ENCODE results near the gene DCAF8L1.
"Not testable (repeated sequence)": the region's sequence is repeated elsewhere in the genome, so short reads cannot be mapped to it uniquely, and the experiment has no call there.

The DCAF8L1 gene

DNA sequence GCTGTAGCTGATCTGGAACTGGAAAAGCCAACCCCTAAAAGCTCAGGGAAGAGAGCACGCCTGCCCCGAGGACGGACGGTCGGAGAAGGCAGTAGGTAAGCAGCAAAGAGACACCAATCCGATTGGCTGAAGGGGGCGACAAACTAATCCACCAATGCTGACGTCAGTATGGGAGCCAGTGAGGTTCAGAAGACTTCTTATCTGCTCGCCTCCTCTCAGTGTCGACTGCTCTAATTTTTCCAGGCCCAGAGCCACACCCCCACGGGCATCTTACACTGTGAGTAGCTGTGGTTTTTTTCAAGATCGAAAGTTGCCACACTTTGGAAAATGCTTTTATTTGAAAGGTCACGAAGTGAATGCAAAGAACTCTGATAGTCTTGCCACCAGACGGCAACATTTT, at the start of gene DCAF8L1:
Gene DCAF8L1 (minus strand): TSS at position 101 of the 400 bp plus-strand sequence. CDS start 115 bp downstream, outside the sequence.
- H3K36me3 Mint-ChIP-seq (ENCODE audit: low read depth) = no peaks in the 10 kb centered on the region
- no peaks in the 10 kb centered on the region for H3K4me1 Mint-ChIP-seq (ENCODE audit: low read depth)
- no peaks in the 10 kb centered on the region for H3K27me3 Mint-ChIP-seq
- H3K4me3 Mint-ChIP-seq = no peak within 1 kb of the TSS
- no peaks in the 10 kb centered on the region for H3K9me3 Mint-ChIP-seq
- H3K27ac Mint-ChIP-seq = no peak within 1 kb of the TSS

GRCh38 chrX:28022371-28022770, 41.1 kb upstream of the DCAF8L1 start:
- Mint-ChIP-seq H3K27me3 (no peaks in the 10 kb centered on the region), H3K36me3 (ENCODE audit: low read depth) (no peaks in the 10 kb centered on the region), H3K27ac (no peak overlapping the region), H3K4me1 (ENCODE audit: low read depth) (no peaks in the 10 kb centered on the region), H3K4me3 (no peak overlapping the region), H3K9me3 (no peaks in the 10 kb centered on the region)

DNA sequence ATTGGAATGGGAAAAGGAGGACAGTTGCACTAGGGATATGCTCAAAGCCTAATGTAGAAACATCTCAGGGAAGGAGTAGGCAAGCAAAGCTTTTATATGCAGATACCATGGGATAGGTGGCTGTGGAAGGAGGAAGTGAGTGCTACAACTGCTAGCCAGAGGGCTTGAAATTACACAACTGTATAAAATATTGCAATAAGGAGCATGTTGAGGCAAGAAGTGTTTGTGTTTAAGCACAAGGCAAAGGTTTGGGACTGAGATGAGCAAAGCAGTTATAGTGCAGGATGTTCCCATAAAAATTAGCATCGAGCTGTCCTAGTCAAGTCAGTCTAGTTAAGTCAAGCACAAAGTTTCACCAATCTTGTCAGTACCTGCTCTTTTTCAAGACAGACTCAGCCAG, 35.6 kb upstream of the DCAF8L1 start:
- Mint-ChIP-seq H3K36me3 (ENCODE audit: low read depth) (no peaks in the 10 kb centered on the region), H3K4me3 (no peak overlapping the region), H3K27ac (no peak overlapping the region), H3K27me3 (no peaks in the 10 kb centered on the region), H3K9me3 (no peaks in the 10 kb centered on the region), H3K4me1 (ENCODE audit: low read depth) (no peaks in the 10 kb centered on the region)

- H3K4me1 Mint-ChIP-seq (ENCODE audit: low read depth) = no peaks in the 10 kb centered on the region
- H3K4me3 Mint-ChIP-seq = no peak overlapping the region
- no peaks in the 10 kb centered on the region for H3K9me3 Mint-ChIP-seq
- no peak overlapping the region for H3K27ac Mint-ChIP-seq
- H3K36me3 Mint-ChIP-seq (ENCODE audit: low read depth) = no peaks in the 10 kb centered on the region
- no peaks in the 10 kb centered on the region for H3K27me3 Mint-ChIP-seq
These were observed 34.7 kb upstream of the DCAF8L1 start for GRCh38 chrX:28015993-28016392.

DNA sequence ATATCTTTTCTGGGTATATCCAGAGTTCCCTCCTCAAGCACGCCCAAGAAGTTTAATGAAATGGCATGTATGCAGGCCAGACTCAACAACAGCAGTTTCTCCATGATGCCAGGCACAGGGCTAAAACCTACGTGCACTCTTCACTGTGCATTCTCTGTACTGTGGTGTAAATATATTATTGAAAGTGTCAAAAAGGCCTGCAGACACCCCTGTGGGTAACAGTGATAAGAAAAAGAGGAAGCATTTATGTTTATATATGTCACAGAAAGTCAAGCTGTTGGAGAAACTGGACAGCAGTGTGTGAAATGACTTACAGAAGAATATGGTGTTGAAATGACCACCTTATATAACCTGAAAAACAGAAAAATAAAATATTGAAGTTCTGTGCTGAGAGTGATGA, 29.6 kb upstream of the DCAF8L1 start:
- no peaks in the 10 kb centered on the region for H3K27me3 Mint-ChIP-seq
- no peaks in the 10 kb centered on the region for H3K36me3 Mint-ChIP-seq (ENCODE audit: low read depth)
- no peak overlapping the region for H3K4me3 Mint-ChIP-seq
- H3K27ac Mint-ChIP-seq = no peak overlapping the region
- H3K4me1 Mint-ChIP-seq (ENCODE audit: low read depth) = no peaks in the 10 kb centered on the region
- no peaks in the 10 kb centered on the region for H3K9me3 Mint-ChIP-seq

- Mint-ChIP-seq H3K36me3 (ENCODE audit: low read depth) (no peaks in the 10 kb centered on the region), H3K4me1 (ENCODE audit: low read depth) (no peaks in the 10 kb centered on the region), H3K4me3 (no peak overlapping the region), H3K9me3 (no peaks in the 10 kb centered on the region), H3K27ac (no peak overlapping the region), H3K27me3 (no peaks in the 10 kb centered on the region)
These were observed 17.4 kb upstream of the DCAF8L1 start for GRCh38 chrX:27998666-27999065.

DNA sequence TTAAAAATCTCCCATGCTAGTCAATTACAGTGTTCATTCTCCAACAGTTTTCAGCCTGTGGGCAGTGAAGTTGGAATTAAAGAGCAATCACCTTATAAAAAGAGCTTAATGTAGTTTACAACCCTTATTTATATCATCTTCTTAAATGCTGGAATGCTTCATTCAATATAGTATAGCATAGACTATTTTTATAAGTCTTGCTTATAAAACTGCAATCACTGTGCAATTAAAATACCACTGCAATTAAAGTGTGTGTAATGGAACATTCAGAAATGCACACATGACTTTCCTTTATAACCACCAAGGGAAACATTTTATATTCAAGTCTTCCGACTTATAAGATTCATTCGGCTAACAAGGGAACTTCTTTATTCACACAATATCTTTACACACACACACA, 16.4 kb upstream of the DCAF8L1 start:
- no peak overlapping the region for H3K4me3 Mint-ChIP-seq
- H3K27ac Mint-ChIP-seq = no peak overlapping the region
- no peaks in the 10 kb centered on the region for H3K36me3 Mint-ChIP-seq (ENCODE audit: low read depth)
- no peaks in the 10 kb centered on the region for H3K9me3 Mint-ChIP-seq
- no peaks in the 10 kb centered on the region for H3K4me1 Mint-ChIP-seq (ENCODE audit: low read depth)
- H3K27me3 Mint-ChIP-seq = no peaks in the 10 kb centered on the region

DNA sequence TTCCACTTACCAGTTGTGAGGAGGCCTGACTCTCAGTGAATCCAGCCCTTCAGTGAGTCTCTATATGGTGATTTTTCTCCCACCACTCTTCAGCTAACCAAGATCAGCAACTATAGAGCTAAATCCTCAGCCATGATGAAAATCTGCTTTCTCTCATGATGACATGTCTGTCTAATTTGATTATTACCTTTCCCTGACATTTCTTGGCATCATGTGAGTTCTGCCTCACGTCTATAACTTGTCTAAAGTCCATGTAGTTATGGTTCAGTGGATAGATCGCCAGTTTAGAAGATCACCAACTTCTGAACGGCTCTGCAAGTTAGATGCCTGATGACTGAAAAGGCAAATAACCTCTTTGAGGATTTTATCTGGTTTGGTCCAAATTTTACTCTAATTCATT, 14.9 kb upstream of the DCAF8L1 start:
- Mint-ChIP-seq H3K9me3 (no peaks in the 10 kb centered on the region), H3K36me3 (ENCODE audit: low read depth) (no peaks in the 10 kb centered on the region), H3K4me1 (ENCODE audit: low read depth) (no peaks in the 10 kb centered on the region), H3K4me3 (no peak overlapping the region), H3K27me3 (no peaks in the 10 kb centered on the region), H3K27ac (no peak overlapping the region)

DNA sequence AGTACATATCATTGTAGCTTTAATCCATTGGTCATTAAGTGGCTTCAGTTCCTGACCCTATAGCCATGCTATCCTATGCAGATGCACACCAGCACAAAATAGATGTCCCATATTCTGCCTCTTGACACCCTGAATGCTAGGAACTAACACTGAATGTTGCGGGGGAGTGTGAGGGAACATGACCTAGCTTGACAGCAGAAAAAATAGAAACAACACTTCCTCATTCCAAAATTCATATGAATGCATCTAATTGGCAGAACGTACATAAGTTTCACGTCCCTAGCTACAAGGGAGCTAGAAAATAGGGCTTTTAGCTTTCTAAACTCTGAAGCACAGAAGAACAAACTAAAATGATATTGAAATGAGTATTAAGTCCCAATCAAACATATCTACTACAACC, 14.4 kb upstream of the DCAF8L1 start:
- Mint-ChIP-seq H3K9me3 (no peaks in the 10 kb centered on the region), H3K27me3 (no peaks in the 10 kb centered on the region), H3K4me3 (no peak overlapping the region), H3K36me3 (ENCODE audit: low read depth) (no peaks in the 10 kb centered on the region), H3K27ac (no peak overlapping the region), H3K4me1 (ENCODE audit: low read depth) (no peaks in the 10 kb centered on the region)

DNA sequence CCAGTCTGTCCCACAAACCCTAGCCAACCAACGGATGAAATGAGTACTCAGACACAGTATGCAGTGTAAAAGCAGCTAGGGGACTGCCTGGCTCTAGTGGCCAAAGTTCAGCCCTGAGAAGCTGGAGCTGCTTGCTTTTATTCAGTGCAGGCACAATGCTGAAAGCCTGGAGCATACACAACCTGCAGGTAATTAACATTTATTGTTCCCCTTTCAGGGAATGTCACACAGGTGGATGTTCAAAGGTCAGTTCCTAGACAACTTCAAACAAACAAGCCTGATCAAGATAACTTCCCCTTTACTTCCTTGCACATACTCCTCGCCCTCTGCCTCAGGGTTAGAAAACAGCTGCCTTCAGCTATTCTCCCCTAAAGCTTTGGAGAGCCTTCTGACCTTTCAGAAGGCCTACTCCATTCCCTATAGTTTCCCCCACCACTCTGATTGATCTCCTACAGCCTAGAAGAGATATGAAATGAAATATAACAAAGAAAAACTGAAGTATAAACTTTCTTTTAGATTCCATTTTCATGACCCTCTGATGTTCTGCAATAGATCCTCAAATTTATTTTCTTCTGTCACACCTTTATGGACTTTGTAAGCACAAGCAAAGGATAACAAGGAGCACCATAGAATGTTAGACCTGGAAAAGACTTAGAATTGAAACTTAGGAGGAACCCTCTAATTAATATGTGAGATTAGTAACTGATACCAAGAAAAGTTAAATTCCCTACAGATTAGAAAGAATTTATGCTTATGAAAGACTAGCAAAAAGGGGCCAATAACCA, 6.8 kb upstream of the DCAF8L1 start:
- Mint-ChIP-seq H3K27me3 (no peaks in the 10 kb centered on the region), H3K27ac (no peak overlapping the region), H3K4me1 (ENCODE audit: low read depth) (no peaks in the 10 kb centered on the region), H3K36me3 (ENCODE audit: low read depth) (no peaks in the 10 kb centered on the region), H3K4me3 (no peak overlapping the region), H3K9me3 (no peaks in the 10 kb centered on the region)

DNA sequence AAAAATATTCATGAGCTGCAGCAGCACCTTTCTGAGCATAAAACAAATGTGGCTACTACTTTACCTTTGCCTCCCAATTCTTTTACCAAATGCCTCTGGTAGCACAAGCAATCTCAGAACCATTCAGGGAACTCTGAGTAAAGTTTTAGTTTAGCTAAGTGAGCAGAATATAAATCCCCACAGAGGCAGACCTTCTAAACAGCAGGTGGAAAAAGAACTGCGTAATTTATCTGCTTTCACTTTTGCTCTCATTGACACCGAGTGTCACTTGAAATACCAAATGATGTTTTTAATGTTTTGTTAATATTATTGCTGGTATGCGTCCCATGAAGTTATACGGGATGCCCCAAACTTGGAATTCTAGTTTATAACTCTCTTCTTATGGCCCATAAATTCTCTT, 4.3 kb downstream of the DCAF8L1 start:
- H3K9me3 Mint-ChIP-seq; H3K4me3 Mint-ChIP-seq; H3K27ac Mint-ChIP-seq; H3K36me3 Mint-ChIP-seq (ENCODE audit: low read depth); H3K27me3 Mint-ChIP-seq; H3K4me1 Mint-ChIP-seq (ENCODE audit: low read depth): not testable (repeated sequence)

- Mint-ChIP-seq H3K36me3 (ENCODE audit: low read depth) (no peaks in the 10 kb centered on the region), H3K27ac (no peak overlapping the region), H3K27me3 (no peaks in the 10 kb centered on the region), H3K9me3 (no peaks in the 10 kb centered on the region), H3K4me3 (no peak overlapping the region), H3K4me1 (ENCODE audit: low read depth) (no peaks in the 10 kb centered on the region)
These were observed 5.0 kb downstream of the DCAF8L1 start for GRCh38 chrX:27976284-27976683.

GRCh38 chrX:27968878-27969277, 12.4 kb downstream of the DCAF8L1 start:
- H3K27ac Mint-ChIP-seq = no peak overlapping the region
- no peak overlapping the region for H3K4me3 Mint-ChIP-seq
- no peaks in the 10 kb centered on the region for H3K36me3 Mint-ChIP-seq (ENCODE audit: low read depth)

DNA sequence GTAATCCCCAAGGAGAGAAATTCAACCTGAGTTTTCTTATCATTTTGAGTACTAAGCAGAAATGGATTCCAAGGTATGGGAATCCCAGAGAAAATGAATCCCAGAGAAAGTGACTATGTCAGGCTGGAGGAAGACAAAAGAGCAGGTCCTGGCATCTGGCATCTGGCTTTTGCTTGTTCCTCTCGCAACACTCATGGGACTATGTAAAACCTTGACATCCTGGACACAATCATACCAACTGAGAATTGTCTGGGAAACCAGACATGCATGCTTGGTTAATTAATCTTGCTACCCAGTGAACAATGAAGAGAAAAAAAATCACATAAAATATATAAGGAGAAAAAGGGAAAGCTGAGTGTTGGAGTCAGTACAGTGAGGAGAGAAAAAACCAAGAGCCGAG, 12.9 kb downstream of the DCAF8L1 start:
- Mint-ChIP-seq H3K4me1 (ENCODE audit: low read depth) (no peaks in the 10 kb centered on the region), H3K27me3 (no peaks in the 10 kb centered on the region)

More at GRCh38 chrX:27968878-27969277, 12.4 kb downstream of the DCAF8L1 start:
- Mint-ChIP-seq H3K27me3 (no peaks in the 10 kb centered on the region), H3K4me1 (ENCODE audit: low read depth) (no peaks in the 10 kb centered on the region), H3K9me3 (no peaks in the 10 kb centered on the region)

GRCh38 chrX:27966955-27967354, 14.3 kb downstream of the DCAF8L1 start:
- H3K9me3 Mint-ChIP-seq = no peaks in the 10 kb centered on the region
- no peak overlapping the region for H3K4me3 Mint-ChIP-seq
- H3K27ac Mint-ChIP-seq = no peak overlapping the region

More for the DNA sequence above, 12.9 kb downstream of the DCAF8L1 start:
- H3K27ac Mint-ChIP-seq = no peak overlapping the region
- H3K9me3 Mint-ChIP-seq = no peaks in the 10 kb centered on the region
- no peaks in the 10 kb centered on the region for H3K36me3 Mint-ChIP-seq (ENCODE audit: low read depth)
- no peak overlapping the region for H3K4me3 Mint-ChIP-seq

DNA sequence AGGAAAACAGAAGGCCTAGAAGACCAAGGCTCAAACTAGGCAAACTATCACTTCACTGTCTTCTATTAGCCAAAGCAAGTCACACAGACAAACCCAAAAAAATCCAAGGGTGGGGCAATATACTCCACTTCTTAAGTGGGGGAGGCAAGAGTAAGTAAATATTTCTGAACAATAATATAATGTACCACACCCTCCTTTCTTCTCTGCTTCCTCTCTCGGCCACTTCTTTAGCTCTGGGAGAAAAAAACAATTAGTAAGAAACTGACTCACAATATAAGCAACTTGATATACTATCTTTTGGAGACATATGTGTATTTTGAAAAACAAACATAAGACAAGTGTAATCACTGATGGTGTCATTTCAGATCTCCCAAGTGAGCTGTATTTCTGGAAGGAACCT, 14.8 kb downstream of the DCAF8L1 start:
- H3K4me3 Mint-ChIP-seq = no peak overlapping the region
- no peak overlapping the region for H3K27ac Mint-ChIP-seq
- H3K27me3 Mint-ChIP-seq = no peaks in the 10 kb centered on the region
- H3K4me1 Mint-ChIP-seq (ENCODE audit: low read depth) = no peaks in the 10 kb centered on the region
- H3K9me3 Mint-ChIP-seq = no peaks in the 10 kb centered on the region
- no peaks in the 10 kb centered on the region for H3K36me3 Mint-ChIP-seq (ENCODE audit: low read depth)

More at GRCh38 chrX:27966955-27967354, 14.3 kb downstream of the DCAF8L1 start:
- Mint-ChIP-seq H3K27me3 (no peaks in the 10 kb centered on the region), H3K4me1 (ENCODE audit: low read depth) (no peaks in the 10 kb centered on the region), H3K36me3 (ENCODE audit: low read depth) (no peaks in the 10 kb centered on the region)

Measured in stimulated activated naive CD8-positive, alpha-beta T cell treated with anti-CD3 and anti-CD28 coated beads, Interleukin-15, Interleukin-2, amounts not matched to agents 100 ng/mL and 50 ng/mL, for 24 hours (primary cell).